GM23338 (cell line): Measurements from ENCODE around the gene HS1BP3. TPM values are rescaled to one million over a fixed set of nuclear protein-coding genes. Genes with fewer than 3 reads are reported as not detected.

Experiments
- ATAC-seq: fragments of 200-7000 bp; cut with Tn5 transposase; 3 replicates; pipeline ENCODE4 v1.9.1; 2020
- DNase-seq: peaks from one replicate; pipeline ENCODE4 v3.0.0-alpha.2; 2015; ENCODE audit warnings: low spot score
- H2AFZ ChIP-seq: fragments of 200-600 bp; sonication (generic); 2 replicates; pipeline ENCODE4 v1.8.0; 2016; ENCODE audit warnings: antibody characterized with exemption, mild to moderate bottlenecking, moderate library complexity
- H3F3A ChIP-seq: fragments of 200-600 bp; sonication (generic); replicated peaks from 2 replicates; pipeline ENCODE4 v1.8.0; 2017; ENCODE audit warnings: antibody characterized with exemption, mixed run types, low read depth
- H3K27ac ChIP-seq: fragments of 200-600 bp; sonication (generic); 2 replicates; pipeline ENCODE4 v1.6.1; 2016; ENCODE audit warnings: low read depth
- H3K27me3 ChIP-seq: fragments of 200-600 bp; sonication (generic); 2 replicates; pipeline ENCODE4 v1.8.0; 2016; ENCODE audit warnings: mild to moderate bottlenecking, mixed run types, moderate library complexity; ENCODE audit not compliant: insufficient read depth
- H3K36me3 ChIP-seq: fragments of 200-600 bp; sonication (generic); 2 replicates; pipeline ENCODE4 v1.8.0; 2016; ENCODE audit warnings: mild to moderate bottlenecking; ENCODE audit not compliant: insufficient read depth
- H3K4me1 ChIP-seq: fragments of 200-600 bp; sonication (generic); 2 replicates; pipeline ENCODE4 v1.8.0; 2016; ENCODE audit warnings: mild to moderate bottlenecking, moderate library complexity; ENCODE audit not compliant: insufficient read depth
- H3K4me2 ChIP-seq: fragments of 200-600 bp; sonication (generic); 2 replicates; pipeline ENCODE4 v1.7.1; 2017; ENCODE audit warnings: mixed run types
- H3K4me3 ChIP-seq: fragments of 200-600 bp; sonication (generic); 2 replicates; pipeline ENCODE4 v1.6.1; 2016; ENCODE audit warnings: mixed run types
- H3K79me2 ChIP-seq: fragments of 200-600 bp; sonication (generic); replicated peaks from 2 replicates; pipeline ENCODE4 v1.8.0; 2017; ENCODE audit warnings: mild to moderate bottlenecking; ENCODE audit not compliant: insufficient read depth
- H3K9me2 ChIP-seq: fragments of 200-600 bp; sonication (generic); 2 replicates; pipeline ENCODE4 v1.8.0; 2017; ENCODE audit not compliant: insufficient read depth
- H4K20me1 ChIP-seq: fragments of 200-600 bp; sonication (generic); replicated peaks from 2 replicates; pipeline ENCODE4 v1.8.0; 2017; ENCODE audit warnings: mild to moderate bottlenecking; ENCODE audit not compliant: insufficient read depth
- H3K27ac Mint-ChIP-seq: 2 replicates; pipeline ENCODE4 v1.8.0; 2020; ENCODE audit warnings: inconsistent platforms, mild to moderate bottlenecking, moderate library complexity, mixed read lengths
- H3K27me3 Mint-ChIP-seq: 3 replicates; pipeline ENCODE4 v1.8.0; 2022; ENCODE audit warnings: low read depth, mild to moderate bottlenecking, moderate library complexity, mixed read lengths, inconsistent platforms; ENCODE audit not compliant: insufficient read depth, poor library complexity
- H3K36me3 Mint-ChIP-seq: 3 replicates; pipeline ENCODE4 v1.8.0; 2021; ENCODE audit warnings: low read depth, mild to moderate bottlenecking, inconsistent platforms, moderate library complexity, mixed read lengths
- H3K4me1 Mint-ChIP-seq: 3 replicates; pipeline ENCODE4 v1.8.0; 2020; ENCODE audit warnings: mild to moderate bottlenecking, inconsistent platforms, mixed read lengths
- H3K4me3 Mint-ChIP-seq: 3 replicates; pipeline ENCODE4 v1.8.0; 2021; ENCODE audit warnings: moderate library complexity, mild to moderate bottlenecking, inconsistent platforms, mixed read lengths
- H3K9me3 Mint-ChIP-seq: 3 replicates; pipeline ENCODE4 v1.8.0; 2020; ENCODE audit warnings: moderate library complexity, mild to moderate bottlenecking, inconsistent platforms, mixed read lengths
- CREB1 ChIP-seq: fragments of 250-450 bp; sonication (Bioruptor Pico); IDR thresholded peaks from 2 replicates; pipeline ENCODE4 v1.5.0; 2020; ENCODE audit warnings: low read depth, mild to moderate bottlenecking, moderate library complexity
- CTCF ChIP-seq, 2 experiments: fragments of 200-600 bp in 1 of 2; sonication (generic) in 1 of 2; conservative IDR thresholded peaks; 2 replicates each; pipeline versions ENCODE4 v1.5.1 to v1.6.1; 2016 to 2017; ENCODE audit warnings: antibody characterized with exemption in 2 of 2, low read depth in 2 of 2, mild to moderate bottlenecking in 2 of 2, moderate library complexity in 1 of 2
- EZH2 ChIP-seq: fragments of 200-600 bp; sonication (generic); IDR thresholded peaks from one replicate; pipeline ENCODE4 v1.8.0; 2017; ENCODE audit warnings: antibody characterized with exemption, mild to moderate bottlenecking, low read depth; ENCODE audit not compliant: unreplicated experiment
- EZH2phosphoT487 ChIP-seq: fragments of 200-600 bp; sonication (generic); IDR thresholded peaks from one replicate; pipeline ENCODE4 v1.8.1; 2018; ENCODE audit warnings: antibody characterized with exemption; ENCODE audit not compliant: unreplicated experiment
- JUNB ChIP-seq: IDR thresholded peaks from one replicate; pipeline ENCODE4 v1.6.1; 2016; ENCODE audit warnings: antibody characterized with exemption; ENCODE audit not compliant: unreplicated experiment
- NANOG ChIP-seq: IDR thresholded peaks from 2 replicates; pipeline ENCODE4 v1.6.1; 2016; ENCODE audit warnings: antibody characterized with exemption, borderline replicate concordance
- POLR2AphosphoS5 ChIP-seq: IDR thresholded peaks from 2 replicates; pipeline ENCODE4 v1.6.1; 2016; ENCODE audit warnings: antibody characterized with exemption, low read depth
- STAT1 ChIP-seq: IDR thresholded peaks from one replicate; pipeline ENCODE4 v1.6.1; 2016; ENCODE audit warnings: antibody characterized with exemption; ENCODE audit not compliant: unreplicated experiment
- ZNF114 ChIP-seq: fragments of 250-450 bp; sonication (Bioruptor Pico); IDR thresholded peaks from 2 replicates; pipeline ENCODE4 v1.5.0; 2020; ENCODE audit warnings: mild to moderate bottlenecking, moderate library complexity
- ZNF331 ChIP-seq: fragments of 250-450 bp; sonication (Bioruptor Pico); IDR thresholded peaks from 2 replicates; pipeline ENCODE4 v1.5.0; 2020; ENCODE audit warnings: low read depth, mild to moderate bottlenecking, moderate library complexity
- polyA plus RNA-seq: library from polyadenylated mRNA; unstranded; fragments of >200 nt; fragmentation: Nextera tagmentation; extraction: Ambion mirVana; gene quantifications from 2 replicates; pipeline ENCODE4 v1.2.1, GENCODE V29; 2016
- total RNA-seq: library from RNA; depleted of rRNA; stranded (reverse); fragments of >200 nt; shearing (Covaris generic); gene quantifications from 2 replicates; pipeline ENCODE4 v1.2.3, GENCODE V29; 2014
- TF ChIP-seq, protein P1 (sequence below): IDR thresholded peaks from 2 replicates; pipeline ENCODE4 v1.6.1; 2016; ENCODE audit warnings: antibody characterized with exemption
- TF ChIP-seq, protein P2 (sequence below): IDR thresholded peaks from one replicate; pipeline ENCODE4 v1.6.1; 2018; ENCODE audit warnings: antibody characterized with exemption; ENCODE audit not compliant: unreplicated experiment
- TF ChIP-seq, protein P3 (sequence below): fragments of 250-450 bp; sonication (Bioruptor Pico); IDR thresholded peaks from 2 replicates; pipeline ENCODE4 v1.5.0; 2020; ENCODE audit warnings: mild to moderate bottlenecking, moderate library complexity

The HS1BP3 gene
- total and polyA plus RNA-seq, 2 experiments from 2014 or later = 7.2 to 15.0 TPM

- peaks cover 3% of the 10 kb centered on the region; the same call in 1 of the 2 replicates for H3K4me1 ChIP-seq
- ATAC-seq (no peak), DNase-seq (no peak)
- no peaks in the 10 kb centered on the region for H4K20me1 ChIP-seq
- Mint-ChIP-seq H3K9me3 (no peaks in the 10 kb centered on the region), H3K4me3 (no peak overlapping the region), H3K4me1 (peaks cover 10% of the 10 kb centered on the region), H3K27ac (0 out of 2 replicates have a peak overlapping the region, but pooled peaks have one; percentile 29), H3K36me3 (no peaks in the 10 kb centered on the region), H3K27me3 (peaks cover 24% of the 10 kb centered on the region)
- no peaks in the 10 kb centered on the region for H3K36me3 ChIP-seq
- no peak overlapping the region for H3K4me2 ChIP-seq
- no peaks in the 10 kb centered on the region for H3K27me3 ChIP-seq
- H3K4me3 ChIP-seq = no peak overlapping the region
- H3K9me2 ChIP-seq = no peaks in the 10 kb centered on the region; the same call in 1 of the 2 replicates
- H3F3A ChIP-seq = no peaks in the 10 kb centered on the region
- H2AFZ ChIP-seq = no peak overlapping the region
- no peaks in the 10 kb centered on the region for H3K79me2 ChIP-seq
- TF ChIP-seq POLR2AphosphoS5 (no peak), JUNB (no peak), ZNF114 (CRISPR knock-in tag) (no peak), EZH2phosphoT487 (no peak), CTCF (conservative IDR thresholded peaks at IDR 0.05; ENCODE audit: low read depth in 2 of 2) (no peak), STAT1 (no peak), CREB1 (CRISPR knock-in tag) (no peak), NANOG (no peak), ZNF331 (CRISPR knock-in tag) (no peak), EZH2 (no peak)
- TF ChIP-seq, protein P1, sequence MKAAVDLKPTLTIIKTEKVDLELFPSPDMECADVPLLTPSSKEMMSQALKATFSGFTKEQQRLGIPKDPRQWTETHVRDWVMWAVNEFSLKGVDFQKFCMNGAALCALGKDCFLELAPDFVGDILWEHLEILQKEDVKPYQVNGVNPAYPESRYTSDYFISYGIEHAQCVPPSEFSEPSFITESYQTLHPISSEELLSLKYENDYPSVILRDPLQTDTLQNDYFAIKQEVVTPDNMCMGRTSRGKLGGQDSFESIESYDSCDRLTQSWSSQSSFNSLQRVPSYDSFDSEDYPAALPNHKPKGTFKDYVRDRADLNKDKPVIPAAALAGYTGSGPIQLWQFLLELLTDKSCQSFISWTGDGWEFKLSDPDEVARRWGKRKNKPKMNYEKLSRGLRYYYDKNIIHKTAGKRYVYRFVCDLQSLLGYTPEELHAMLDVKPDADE = no peak
- TF ChIP-seq, protein P2, sequence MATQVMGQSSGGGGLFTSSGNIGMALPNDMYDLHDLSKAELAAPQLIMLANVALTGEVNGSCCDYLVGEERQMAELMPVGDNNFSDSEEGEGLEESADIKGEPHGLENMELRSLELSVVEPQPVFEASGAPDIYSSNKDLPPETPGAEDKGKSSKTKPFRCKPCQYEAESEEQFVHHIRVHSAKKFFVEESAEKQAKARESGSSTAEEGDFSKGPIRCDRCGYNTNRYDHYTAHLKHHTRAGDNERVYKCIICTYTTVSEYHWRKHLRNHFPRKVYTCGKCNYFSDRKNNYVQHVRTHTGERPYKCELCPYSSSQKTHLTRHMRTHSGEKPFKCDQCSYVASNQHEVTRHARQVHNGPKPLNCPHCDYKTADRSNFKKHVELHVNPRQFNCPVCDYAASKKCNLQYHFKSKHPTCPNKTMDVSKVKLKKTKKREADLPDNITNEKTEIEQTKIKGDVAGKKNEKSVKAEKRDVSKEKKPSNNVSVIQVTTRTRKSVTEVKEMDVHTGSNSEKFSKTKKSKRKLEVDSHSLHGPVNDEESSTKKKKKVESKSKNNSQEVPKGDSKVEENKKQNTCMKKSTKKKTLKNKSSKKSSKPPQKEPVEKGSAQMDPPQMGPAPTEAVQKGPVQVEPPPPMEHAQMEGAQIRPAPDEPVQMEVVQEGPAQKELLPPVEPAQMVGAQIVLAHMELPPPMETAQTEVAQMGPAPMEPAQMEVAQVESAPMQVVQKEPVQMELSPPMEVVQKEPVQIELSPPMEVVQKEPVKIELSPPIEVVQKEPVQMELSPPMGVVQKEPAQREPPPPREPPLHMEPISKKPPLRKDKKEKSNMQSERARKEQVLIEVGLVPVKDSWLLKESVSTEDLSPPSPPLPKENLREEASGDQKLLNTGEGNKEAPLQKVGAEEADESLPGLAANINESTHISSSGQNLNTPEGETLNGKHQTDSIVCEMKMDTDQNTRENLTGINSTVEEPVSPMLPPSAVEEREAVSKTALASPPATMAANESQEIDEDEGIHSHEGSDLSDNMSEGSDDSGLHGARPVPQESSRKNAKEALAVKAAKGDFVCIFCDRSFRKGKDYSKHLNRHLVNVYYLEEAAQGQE = no peak
- TF ChIP-seq, protein P3, sequence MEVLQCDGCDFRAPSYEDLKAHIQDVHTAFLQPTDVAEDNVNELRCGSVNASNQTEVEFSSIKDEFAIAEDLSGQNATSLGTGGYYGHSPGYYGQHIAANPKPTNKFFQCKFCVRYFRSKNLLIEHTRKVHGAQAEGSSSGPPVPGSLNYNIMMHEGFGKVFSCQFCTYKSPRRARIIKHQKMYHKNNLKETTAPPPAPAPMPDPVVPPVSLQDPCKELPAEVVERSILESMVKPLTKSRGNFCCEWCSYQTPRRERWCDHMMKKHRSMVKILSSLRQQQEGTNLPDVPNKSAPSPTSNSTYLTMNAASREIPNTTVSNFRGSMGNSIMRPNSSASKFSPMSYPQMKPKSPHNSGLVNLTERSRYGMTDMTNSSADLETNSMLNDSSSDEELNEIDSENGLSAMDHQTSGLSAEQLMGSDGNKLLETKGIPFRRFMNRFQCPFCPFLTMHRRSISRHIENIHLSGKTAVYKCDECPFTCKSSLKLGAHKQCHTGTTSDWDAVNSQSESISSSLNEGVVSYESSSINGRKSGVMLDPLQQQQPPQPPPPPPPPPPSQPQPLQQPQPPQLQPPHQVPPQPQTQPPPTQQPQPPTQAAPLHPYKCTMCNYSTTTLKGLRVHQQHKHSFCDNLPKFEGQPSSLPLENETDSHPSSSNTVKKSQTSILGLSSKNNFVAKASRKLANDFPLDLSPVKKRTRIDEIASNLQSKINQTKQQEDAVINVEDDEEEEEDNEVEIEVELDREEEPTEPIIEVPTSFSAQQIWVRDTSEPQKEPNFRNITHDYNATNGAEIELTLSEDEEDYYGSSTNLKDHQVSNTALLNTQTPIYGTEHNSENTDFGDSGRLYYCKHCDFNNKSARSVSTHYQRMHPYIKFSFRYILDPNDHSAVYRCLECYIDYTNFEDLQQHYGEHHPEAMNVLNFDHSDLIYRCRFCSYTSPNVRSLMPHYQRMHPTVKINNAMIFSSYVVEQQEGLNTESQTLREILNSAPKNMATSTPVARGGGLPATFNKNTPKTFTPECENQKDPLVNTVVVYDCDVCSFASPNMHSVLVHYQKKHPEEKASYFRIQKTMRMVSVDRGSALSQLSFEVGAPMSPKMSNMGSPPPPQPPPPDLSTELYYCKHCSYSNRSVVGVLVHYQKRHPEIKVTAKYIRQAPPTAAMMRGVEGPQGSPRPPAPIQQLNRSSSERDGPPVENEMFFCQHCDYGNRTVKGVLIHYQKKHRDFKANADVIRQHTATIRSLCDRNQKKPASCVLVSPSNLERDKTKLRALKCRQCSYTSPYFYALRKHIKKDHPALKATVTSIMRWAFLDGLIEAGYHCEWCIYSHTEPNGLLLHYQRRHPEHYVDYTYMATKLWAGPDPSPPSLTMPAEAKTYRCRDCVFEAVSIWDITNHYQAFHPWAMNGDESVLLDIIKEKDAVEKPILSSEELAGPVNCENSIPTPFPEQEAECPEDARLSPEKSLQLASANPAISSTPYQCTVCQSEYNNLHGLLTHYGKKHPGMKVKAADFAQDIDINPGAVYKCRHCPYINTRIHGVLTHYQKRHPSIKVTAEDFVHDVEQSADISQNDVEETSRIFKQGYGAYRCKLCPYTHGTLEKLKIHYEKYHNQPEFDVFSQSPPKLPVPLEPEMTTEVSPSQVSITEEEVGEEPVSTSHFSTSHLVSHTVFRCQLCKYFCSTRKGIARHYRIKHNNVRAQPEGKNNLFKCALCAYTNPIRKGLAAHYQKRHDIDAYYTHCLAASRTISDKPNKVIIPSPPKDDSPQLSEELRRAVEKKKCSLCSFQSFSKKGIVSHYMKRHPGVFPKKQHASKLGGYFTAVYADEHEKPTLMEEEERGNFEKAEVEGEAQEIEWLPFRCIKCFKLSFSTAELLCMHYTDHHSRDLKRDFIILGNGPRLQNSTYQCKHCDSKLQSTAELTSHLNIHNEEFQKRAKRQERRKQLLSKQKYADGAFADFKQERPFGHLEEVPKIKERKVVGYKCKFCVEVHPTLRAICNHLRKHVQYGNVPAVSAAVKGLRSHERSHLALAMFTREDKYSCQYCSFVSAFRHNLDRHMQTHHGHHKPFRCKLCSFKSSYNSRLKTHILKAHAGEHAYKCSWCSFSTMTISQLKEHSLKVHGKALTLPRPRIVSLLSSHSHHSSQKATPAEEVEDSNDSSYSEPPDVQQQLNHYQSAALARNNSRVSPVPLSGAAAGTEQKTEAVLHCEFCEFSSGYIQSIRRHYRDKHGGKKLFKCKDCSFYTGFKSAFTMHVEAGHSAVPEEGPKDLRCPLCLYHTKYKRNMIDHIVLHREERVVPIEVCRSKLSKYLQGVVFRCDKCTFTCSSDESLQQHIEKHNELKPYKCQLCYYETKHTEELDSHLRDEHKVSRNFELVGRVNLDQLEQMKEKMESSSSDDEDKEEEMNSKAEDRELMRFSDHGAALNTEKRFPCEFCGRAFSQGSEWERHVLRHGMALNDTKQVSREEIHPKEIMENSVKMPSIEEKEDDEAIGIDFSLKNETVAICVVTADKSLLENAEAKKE (CRISPR knock-in tag) = no peak
- no peak overlapping the region for H3K27ac ChIP-seq
Measured at GRCh38 chr2:20572221-20572620, 78.7 kb downstream of the HS1BP3 start.
